Measurements from ENCODE around the gene CHMP1A. TPM values are rescaled to one million over a fixed set of nuclear protein-coding genes. Genes with fewer than 3 reads are reported as not detected.

Gene CHMP1A
- total and polyA plus RNA-seq, 10 donors: 44.4 to 96.2 (median 76.5) TPM

- no peak overlapping the region for H3K27ac ChIP-seq
- intact Hi-C loops (cut with DNase I; ENCODE audit: low total_unique reads): no loop called here
- no peaks in the 10 kb centered on the region for H3K36me3 ChIP-seq
- 86 to 95% (median 89%) methylated on average over 10 to 25 of the region's 25 CpGs for WGBS, 5 donors
- TF ChIP-seq, protein P1, sequence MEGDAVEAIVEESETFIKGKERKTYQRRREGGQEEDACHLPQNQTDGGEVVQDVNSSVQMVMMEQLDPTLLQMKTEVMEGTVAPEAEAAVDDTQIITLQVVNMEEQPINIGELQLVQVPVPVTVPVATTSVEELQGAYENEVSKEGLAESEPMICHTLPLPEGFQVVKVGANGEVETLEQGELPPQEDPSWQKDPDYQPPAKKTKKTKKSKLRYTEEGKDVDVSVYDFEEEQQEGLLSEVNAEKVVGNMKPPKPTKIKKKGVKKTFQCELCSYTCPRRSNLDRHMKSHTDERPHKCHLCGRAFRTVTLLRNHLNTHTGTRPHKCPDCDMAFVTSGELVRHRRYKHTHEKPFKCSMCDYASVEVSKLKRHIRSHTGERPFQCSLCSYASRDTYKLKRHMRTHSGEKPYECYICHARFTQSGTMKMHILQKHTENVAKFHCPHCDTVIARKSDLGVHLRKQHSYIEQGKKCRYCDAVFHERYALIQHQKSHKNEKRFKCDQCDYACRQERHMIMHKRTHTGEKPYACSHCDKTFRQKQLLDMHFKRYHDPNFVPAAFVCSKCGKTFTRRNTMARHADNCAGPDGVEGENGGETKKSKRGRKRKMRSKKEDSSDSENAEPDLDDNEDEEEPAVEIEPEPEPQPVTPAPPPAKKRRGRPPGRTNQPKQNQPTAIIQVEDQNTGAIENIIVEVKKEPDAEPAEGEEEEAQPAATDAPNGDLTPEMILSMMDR (IDR thresholded peaks at IDR 0.05 in 8 of 11, conservative IDR thresholded peaks at IDR 0.05 in 3 of 11): no peak
- TF ChIP-seq POLR2AphosphoS5 (IDR thresholded peaks at IDR 0.05) (no peak), POLR2A (IDR thresholded peaks at IDR 0.05) (no peak)
- H3K9me3 ChIP-seq: no peaks in the 10 kb centered on the region
- DNase-seq: no peak
- no peaks in the 10 kb centered on the region for H3K27me3 ChIP-seq (replicated peaks in 1 of 7)
- H3K4me3 ChIP-seq: no peak overlapping the region
- peaks cover 0 to 16% (median 0%) of the 10 kb centered on the region in 6 donors for H3K4me1 ChIP-seq
These were observed 61.3 kb downstream of the CHMP1A start for GRCh38 chr16:89596061-89596689.

GRCh38 chr16:89595330-89596060 lies 62.0 kb downstream of the CHMP1A start:
- WGBS, 5 donors: 94 to 96% (median 95%) methylated on average over 39 to 47 of the region's 47 CpGs
- H3K36me3 ChIP-seq: no peaks in the 10 kb centered on the region
- no peaks in the 10 kb centered on the region for H3K9me3 ChIP-seq
- DNase-seq: no peak
- H3K27me3 ChIP-seq (replicated peaks in 1 of 7): no peaks in the 10 kb centered on the region
- TF ChIP-seq POLR2AphosphoS5 (IDR thresholded peaks at IDR 0.05) (no peak), POLR2A (IDR thresholded peaks at IDR 0.05) (no peak)
- TF ChIP-seq, protein P1 (IDR thresholded peaks at IDR 0.05 in 8 of 11, conservative IDR thresholded peaks at IDR 0.05 in 3 of 11): no peak
- peaks cover 0 to 16% (median 0%) of the 10 kb centered on the region in 6 donors for H3K4me1 ChIP-seq
- H3K4me3 ChIP-seq: no peak overlapping the region
- intact Hi-C loops (cut with DNase I; ENCODE audit: low total_unique reads): no loop called here
- H3K27ac ChIP-seq: no peak overlapping the region

Other genes starting within 250 kb of the CHMP1A start
- 100 to 1,000 TPM; 105 to 203 (median 136) TPM for gene ANKRD11, start 167.1 kb downstream of the CHMP1A start, total RNA-seq
- 10 to 100 TPM; 29.0 to 60.0 (median 37.8) TPM for gene ANKRD11, start 167.1 kb downstream of the CHMP1A start, polyA plus RNA-seq
- gene SPG7, start 149.3 kb downstream of the CHMP1A start, total RNA-seq: 100 to 1,000 TPM in 6 of 7 donors, 10 to 100 TPM in 1; 90.4 to 260 (median 153) TPM
- 100 to 1,000 TPM in 2 of 3 donors, 10 to 100 TPM in 1; 64.5 to 189 (median 135) TPM for gene SPG7, start 149.3 kb downstream of the CHMP1A start, polyA plus RNA-seq
- gene RPL13, start 97.0 kb downstream of the CHMP1A start, total RNA-seq: 1,000 to 10,000 TPM; 2,154 to 6,842 (median 2,799) TPM
- gene RPL13, start 97.0 kb downstream of the CHMP1A start, polyA plus RNA-seq: over 10,000 TPM; 13,171 to 16,278 (median 14,011) TPM
- 1 to 10 TPM in 3 of 7 donors, under 1 TPM in 3, not detected in 1; 0.37 to 2.2 (median 1.0) TPM for gene CPNE7, start 82.0 kb downstream of the CHMP1A start, total RNA-seq
- 1 to 10 TPM; 2.9 to 4.3 (median 3.7) TPM for gene CPNE7, start 82.0 kb downstream of the CHMP1A start, polyA plus RNA-seq
- 10 to 100 TPM in 1 of 7 donors, 1 to 10 TPM in 5, under 1 TPM in 1; 0.57 to 39.5 (median 4.0) TPM for gene DPEP1, start 44.1 kb downstream of the CHMP1A start, total RNA-seq
- gene DPEP1, start 44.1 kb downstream of the CHMP1A start, polyA plus RNA-seq: 1 to 10 TPM in 1 of 3 donors, under 1 TPM in 2; 0.33 to 2.0 (median 0.83) TPM
- 1 to 10 TPM; 2.9 to 5.7 (median 4.7) TPM for gene SPATA33, start 128 bp upstream of the CHMP1A start, total RNA-seq
- 1 to 10 TPM; 3.8 to 7.0 (median 4.9) TPM for gene SPATA33, start 128 bp upstream of the CHMP1A start, polyA plus RNA-seq
- gene CDK10, start 29.0 kb upstream of the CHMP1A start, total RNA-seq: 100 to 1,000 TPM in 2 of 7 donors, 10 to 100 TPM in 5; 47.6 to 114 (median 76.3) TPM
- 100 to 1,000 TPM in 2 of 3 donors, 10 to 100 TPM in 1; 74.4 to 201 (median 134) TPM for gene CDK10, start 29.0 kb upstream of the CHMP1A start, polyA plus RNA-seq
- gene SPATA2L, start 44.0 kb upstream of the CHMP1A start, total RNA-seq: 10 to 100 TPM in 6 of 7 donors, 1 to 10 TPM in 1; 6.8 to 16.9 (median 10.5) TPM
- gene SPATA2L, start 44.0 kb upstream of the CHMP1A start, polyA plus RNA-seq: 1 to 10 TPM; 4.6 to 6.3 (median 5.7) TPM
- gene VPS9D1, start 63.2 kb upstream of the CHMP1A start, total RNA-seq: 10 to 100 TPM in 6 of 7 donors, 1 to 10 TPM in 1; 6.0 to 28.8 (median 19.2) TPM
- 10 to 100 TPM in 2 of 3 donors, 1 to 10 TPM in 1; 7.4 to 37.2 (median 34.5) TPM for gene VPS9D1, start 63.2 kb upstream of the CHMP1A start, polyA plus RNA-seq
- 10 to 100 TPM; 59.0 to 83.7 (median 65.3) TPM for gene ZNF276, start 63.8 kb upstream of the CHMP1A start, total RNA-seq
- 10 to 100 TPM; 28.9 to 63.6 (median 42.9) TPM for gene ZNF276, start 63.8 kb upstream of the CHMP1A start, polyA plus RNA-seq
- gene FANCA, start 158.9 kb upstream of the CHMP1A start, total RNA-seq: 10 to 100 TPM; 15.7 to 28.9 (median 18.0) TPM
- 10 to 100 TPM; 11.5 to 15.3 (median 14.5) TPM for gene FANCA, start 158.9 kb upstream of the CHMP1A start, polyA plus RNA-seq
- 1 to 10 TPM; 1.2 to 3.2 (median 2.8) TPM for gene SPIRE2, start 170.8 kb upstream of the CHMP1A start, total RNA-seq
- 1 to 10 TPM in 1 of 3 donors, under 1 TPM in 2; 0.80 to 1.3 (median 0.98) TPM for gene SPIRE2, start 170.8 kb upstream of the CHMP1A start, polyA plus RNA-seq
- gene TCF25, start 215.9 kb upstream of the CHMP1A start, total RNA-seq: 100 to 1,000 TPM; 145 to 305 (median 233) TPM
- 100 to 1,000 TPM; 113 to 412 (median 334) TPM for gene TCF25, start 215.9 kb upstream of the CHMP1A start, polyA plus RNA-seq